ENCODE measurements around the gene PLEKHA6.
A peak's percentile ranks its signal among the peaks of the same experiment; 100 is the strongest.

PLEKHA6 gene

DNA sequence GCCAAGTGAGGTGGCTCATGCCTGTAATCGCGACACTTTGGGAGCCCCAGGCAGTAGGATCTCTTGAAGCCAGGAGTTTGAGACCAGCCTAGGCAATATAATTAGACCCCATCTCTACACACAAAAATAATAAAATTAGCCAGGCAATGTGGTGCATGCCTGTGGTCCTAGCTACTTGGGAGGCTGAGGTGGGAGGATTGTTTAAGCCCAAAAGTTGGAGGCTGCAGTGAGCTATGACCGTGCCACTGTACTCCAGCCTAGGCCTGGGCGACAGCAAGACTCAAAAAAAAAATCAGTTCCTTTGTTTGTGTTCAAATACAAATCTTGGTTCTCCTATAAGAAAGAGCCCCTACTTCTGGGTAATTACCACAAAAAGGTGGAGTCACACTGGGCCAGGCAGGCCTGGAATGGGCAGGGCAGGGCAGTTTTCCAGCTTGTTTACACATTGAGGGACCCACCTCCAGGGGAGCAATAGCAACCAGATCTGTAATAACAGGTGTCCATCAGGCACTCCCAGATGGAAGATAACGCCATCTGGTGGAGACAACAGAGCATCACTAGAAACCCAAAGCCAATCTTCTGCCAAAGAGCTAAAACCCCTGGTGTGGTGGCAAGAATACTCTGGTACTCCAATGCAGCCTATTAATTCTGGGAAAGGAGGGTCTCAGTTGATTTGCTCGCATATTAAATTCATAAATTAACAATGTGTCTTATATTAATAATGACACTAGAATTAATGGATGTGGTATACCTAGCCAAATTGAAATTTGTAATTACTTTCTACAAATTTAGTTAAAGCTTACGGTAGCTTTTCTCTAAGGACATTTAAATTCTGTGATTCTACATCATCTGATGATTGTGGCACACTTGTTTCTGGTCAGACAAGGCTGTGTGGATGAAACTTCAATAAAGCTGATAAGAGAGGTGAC lies 38.7 kb upstream of the PLEKHA6 start:
- no peak overlapping the region for H3K4me3 ChIP-seq (ENCODE audit: low read depth, low read length)
- in situ Hi-C loops (cut with HindIII; ENCODE audit: low sequenced_read_pairs), result no loop called here
- TF ChIP-seq, protein P1, sequence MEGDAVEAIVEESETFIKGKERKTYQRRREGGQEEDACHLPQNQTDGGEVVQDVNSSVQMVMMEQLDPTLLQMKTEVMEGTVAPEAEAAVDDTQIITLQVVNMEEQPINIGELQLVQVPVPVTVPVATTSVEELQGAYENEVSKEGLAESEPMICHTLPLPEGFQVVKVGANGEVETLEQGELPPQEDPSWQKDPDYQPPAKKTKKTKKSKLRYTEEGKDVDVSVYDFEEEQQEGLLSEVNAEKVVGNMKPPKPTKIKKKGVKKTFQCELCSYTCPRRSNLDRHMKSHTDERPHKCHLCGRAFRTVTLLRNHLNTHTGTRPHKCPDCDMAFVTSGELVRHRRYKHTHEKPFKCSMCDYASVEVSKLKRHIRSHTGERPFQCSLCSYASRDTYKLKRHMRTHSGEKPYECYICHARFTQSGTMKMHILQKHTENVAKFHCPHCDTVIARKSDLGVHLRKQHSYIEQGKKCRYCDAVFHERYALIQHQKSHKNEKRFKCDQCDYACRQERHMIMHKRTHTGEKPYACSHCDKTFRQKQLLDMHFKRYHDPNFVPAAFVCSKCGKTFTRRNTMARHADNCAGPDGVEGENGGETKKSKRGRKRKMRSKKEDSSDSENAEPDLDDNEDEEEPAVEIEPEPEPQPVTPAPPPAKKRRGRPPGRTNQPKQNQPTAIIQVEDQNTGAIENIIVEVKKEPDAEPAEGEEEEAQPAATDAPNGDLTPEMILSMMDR (IDR thresholded peaks at IDR 0.05; ENCODE audit: low read depth, low read length, missing control alignments), result peak; percentile 83
- DNase-seq (ENCODE audit: low read depth), result peak; percentile 50

DNA sequence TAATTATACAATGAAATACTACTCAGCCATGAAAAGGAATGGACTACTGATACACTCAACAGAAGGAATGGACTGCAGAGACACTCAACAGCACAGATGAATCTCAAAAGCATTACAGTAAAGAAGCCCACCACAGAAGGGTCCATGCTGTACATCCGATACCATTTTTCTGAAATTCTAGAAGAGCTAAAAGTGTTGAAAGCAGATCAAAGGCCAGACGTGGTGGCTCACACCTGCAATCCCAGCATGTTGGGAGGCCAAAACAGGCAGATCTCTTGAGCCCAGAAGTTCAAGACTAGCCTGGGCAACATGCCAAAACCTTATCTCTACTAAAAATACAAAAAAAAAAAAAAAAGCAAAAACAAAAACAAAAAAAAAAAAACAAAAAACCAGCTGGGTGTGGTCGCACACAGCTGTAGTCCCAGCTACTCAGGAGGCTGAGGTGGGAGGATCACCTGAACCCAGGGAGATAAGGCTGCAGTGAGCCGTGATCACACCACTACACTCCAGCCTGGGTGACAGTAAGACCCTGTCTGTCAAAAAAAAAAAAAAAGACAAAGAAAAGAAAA lies 36.4 kb upstream of the PLEKHA6 start:
- no peak overlapping the region for H3K4me3 ChIP-seq (ENCODE audit: low read depth, low read length)
- TF ChIP-seq, protein P1 (IDR thresholded peaks at IDR 0.05; ENCODE audit: low read depth, low read length, missing control alignments), result no peak
- in situ Hi-C loops (cut with HindIII; ENCODE audit: low sequenced_read_pairs), result no loop called here
- DNase-seq (ENCODE audit: low read depth), result no peak

DNA sequence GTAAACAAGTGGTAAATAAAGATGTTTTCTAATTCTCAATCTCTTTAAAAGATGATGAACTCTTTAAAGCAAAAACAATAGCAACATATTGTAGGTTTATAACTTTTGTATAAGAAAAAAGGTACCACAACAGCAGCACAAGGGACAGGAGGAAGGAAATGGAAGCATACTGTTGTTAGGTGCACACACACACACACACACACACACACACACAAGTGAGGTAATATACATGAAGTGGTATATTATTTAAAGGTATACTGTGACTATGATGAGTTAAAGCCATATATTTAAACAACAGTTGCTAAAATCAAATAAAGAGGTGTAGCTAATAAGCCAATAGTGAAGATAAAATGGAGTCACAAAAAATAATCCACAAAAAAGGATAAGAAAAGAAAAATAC lies 31.9 kb upstream of the PLEKHA6 start:
- H3K4me3 ChIP-seq (ENCODE audit: low read depth, low read length), result no peak overlapping the region
- no peak for DNase-seq (ENCODE audit: low read depth)
- TF ChIP-seq, protein P1 (IDR thresholded peaks at IDR 0.05; ENCODE audit: low read depth, low read length, missing control alignments), result no peak
- in situ Hi-C loops (cut with HindIII; ENCODE audit: low sequenced_read_pairs), result no loop called here

DNA sequence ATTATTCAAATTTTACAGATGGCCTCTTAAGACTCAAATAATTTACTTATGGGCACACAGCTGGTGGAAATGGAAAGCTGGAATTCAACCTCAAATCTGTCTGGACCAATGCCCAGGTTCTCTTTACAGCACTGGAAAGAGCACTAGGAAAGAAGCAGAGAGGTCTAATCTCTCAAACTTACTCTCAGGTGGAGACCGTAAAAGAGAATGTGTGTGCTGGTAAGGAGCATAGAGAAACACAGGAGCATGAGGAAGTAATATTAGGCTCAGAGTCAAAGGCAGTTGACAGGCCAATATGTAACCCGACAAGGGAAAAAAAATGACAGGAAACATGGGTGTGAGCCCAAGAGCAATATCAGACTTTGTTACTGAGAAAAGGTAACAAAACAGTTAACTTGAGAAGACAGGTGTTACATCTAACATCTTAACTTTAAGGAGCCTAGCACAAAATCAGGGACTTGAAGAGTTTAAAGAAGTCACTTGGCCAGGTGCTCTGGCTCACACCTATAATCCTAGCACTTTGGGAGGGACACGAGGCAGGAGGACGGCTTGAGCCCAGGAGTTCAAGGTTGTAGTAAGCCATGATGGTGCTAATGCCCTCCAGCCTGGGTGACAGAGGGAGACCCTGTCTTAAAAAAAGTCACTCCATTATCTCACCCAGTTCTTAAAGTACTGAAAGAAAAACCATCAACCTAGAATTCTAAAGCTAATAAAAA lies 31.2 kb upstream of the PLEKHA6 start:
- in situ Hi-C loops (cut with HindIII; ENCODE audit: low sequenced_read_pairs), result no loop called here
- no peak overlapping the region for H3K4me3 ChIP-seq (ENCODE audit: low read depth, low read length)
- TF ChIP-seq, protein P1 (IDR thresholded peaks at IDR 0.05; ENCODE audit: low read depth, low read length, missing control alignments), result no peak
- no peak for DNase-seq (ENCODE audit: low read depth)

GRCh38 chr1:204385727-204386126 lies 26.0 kb upstream of the PLEKHA6 start:
- DNase-seq (ENCODE audit: low read depth), result no peak
- in situ Hi-C loops (cut with HindIII; ENCODE audit: low sequenced_read_pairs), result no loop called here
- TF ChIP-seq, protein P1 (IDR thresholded peaks at IDR 0.05; ENCODE audit: low read depth, low read length, missing control alignments), result no peak
- no peak overlapping the region for H3K4me3 ChIP-seq (ENCODE audit: low read depth, low read length)

GRCh38 chr1:204384636-204385352 lies 25.1 kb upstream of the PLEKHA6 start:
- peak; percentile 22 for DNase-seq (ENCODE audit: low read depth)
- no peak overlapping the region for H3K4me3 ChIP-seq (ENCODE audit: low read depth, low read length)
- TF ChIP-seq, protein P1 (IDR thresholded peaks at IDR 0.05; ENCODE audit: low read depth, low read length, missing control alignments), result no peak
- in situ Hi-C loops (cut with HindIII; ENCODE audit: low sequenced_read_pairs), result no loop called here
